ENCODE results near the gene PCSK6. TPM values are rescaled to one million over a fixed set of nuclear protein-coding genes. Genes with fewer than 3 reads are reported as not detected.
A peak's percentile ranks its signal among the peaks of the same experiment; 100 is the strongest.

PCSK6 gene
- total and polyA plus RNA-seq, 5 experiments from 2014 or later: 0.04 to 6.7 (median 1.3) TPM

- ATAC-seq (no peak), DNase-seq (no peak)
- Mint-ChIP-seq H3K4me3 (peak overlapping the region in 1 of 10 donors; percentile 62), H3K9me3 (peaks cover 0 to 2% (median 0%) of the 10 kb centered on the region in 9 donors), H3K27me3 (peaks cover 4 to 40% (median 23%) of the 10 kb centered on the region in 5 donors), H3K27ac (peak overlapping the region in 3 of 10 donors; percentile 37 to 87 (median 74)), H3K36me3 (no peaks in the 10 kb centered on the region), H3K4me1 (peaks cover 0 to 45% (median 13%) of the 10 kb centered on the region in 4 donors)
- POLR2A ChIA-PET: no interaction called here
These were observed 91.3 kb downstream of the PCSK6 start for GRCh38 chr15:101398247-101398646.

DNA sequence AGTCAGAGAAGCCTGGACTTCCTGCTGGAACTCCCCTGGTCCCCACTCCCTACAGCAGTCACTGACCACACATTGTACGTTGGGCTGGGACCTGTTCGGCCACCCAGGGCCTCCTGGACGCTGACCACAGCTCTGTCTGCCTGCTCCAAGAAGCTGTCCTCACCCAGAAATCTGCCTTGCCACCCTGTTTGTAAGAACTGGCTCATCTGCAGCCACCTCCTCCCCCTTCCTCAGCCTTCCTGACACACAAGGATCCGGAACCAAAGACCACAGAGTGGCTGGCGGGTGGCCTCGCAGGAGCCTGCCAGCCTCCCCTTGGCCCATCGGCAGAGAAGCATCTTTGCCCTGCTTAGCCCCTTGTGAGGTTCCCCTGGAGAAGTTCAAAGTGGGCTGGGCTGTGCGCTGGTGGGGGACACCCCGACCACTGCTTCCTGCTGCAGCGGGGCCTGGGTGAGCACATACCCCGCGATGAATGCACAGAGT, 91.9 kb downstream of the PCSK6 start:
- H3K27ac Mint-ChIP-seq: peak overlapping the region in 7 of 10 donors; percentile 25 to 87 (median 62)
- POLR2A ChIA-PET: interaction anchor here (0.6 to 1.2 kb wide), 3 partner anchors 21 to 36 kb away, joined by 3 to 4 read pairs (median 4); no protein-coding TSS in a partner anchor
- peaks cover 0 to 2% (median 0%) of the 10 kb centered on the region in 9 donors for H3K9me3 Mint-ChIP-seq
- H3K4me3 Mint-ChIP-seq: peak overlapping the region in 7 of 10 donors; percentile 11 to 73 (median 60)
- ATAC-seq (peak; percentile 33 to 61), DNase-seq (no peak)
- H3K4me1 Mint-ChIP-seq: peaks cover 0 to 52% (median 16%) of the 10 kb centered on the region in 4 donors
- H3K36me3 Mint-ChIP-seq: no peaks in the 10 kb centered on the region
- peaks cover 4 to 40% (median 23%) of the 10 kb centered on the region in 5 donors for H3K27me3 Mint-ChIP-seq

DNA sequence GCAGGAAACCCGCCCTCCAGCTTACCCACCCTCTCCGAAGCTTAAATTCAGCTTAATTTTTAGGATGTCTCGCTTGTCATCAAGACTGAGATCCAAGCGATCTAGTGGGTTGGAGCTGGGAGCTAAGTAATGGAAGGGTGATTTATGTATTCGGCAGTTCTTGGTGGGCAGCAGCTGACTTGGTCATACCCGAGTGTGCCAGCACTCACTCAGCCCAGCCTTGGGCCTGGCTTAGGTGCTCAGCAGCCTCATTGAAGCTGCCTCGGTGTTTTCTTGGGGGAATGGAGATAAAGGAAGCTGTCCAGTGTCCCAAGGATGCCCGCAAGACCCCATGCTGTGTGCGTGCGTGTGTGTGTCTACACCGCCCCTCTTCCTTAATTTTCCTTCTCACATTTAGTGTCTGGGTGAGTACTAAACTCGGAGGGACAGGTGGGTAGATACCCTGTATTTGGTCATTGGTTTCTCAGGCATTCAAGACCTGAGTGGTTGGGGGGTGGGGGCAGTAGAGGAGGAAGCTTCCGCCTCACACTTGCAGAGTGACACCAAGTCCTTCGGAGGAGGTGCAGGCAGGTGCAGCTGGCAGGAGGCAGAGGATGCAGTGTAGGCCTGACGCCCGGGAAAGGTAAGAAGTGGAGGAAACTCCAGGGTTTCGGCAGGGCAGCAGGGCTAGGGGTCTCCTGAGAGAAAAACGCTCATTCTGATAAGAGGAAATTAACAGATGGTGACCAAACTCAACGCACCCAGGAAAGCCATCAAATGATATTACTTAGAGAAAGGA, 92.8 kb downstream of the PCSK6 start:
- peaks cover 0 to 2% (median 0%) of the 10 kb centered on the region in 9 donors for H3K9me3 Mint-ChIP-seq
- H3K4me3 Mint-ChIP-seq: peak overlapping the region in 4 of 10 donors; percentile 1 to 73 (median 66)
- peaks cover 4 to 40% (median 23%) of the 10 kb centered on the region in 5 donors for H3K27me3 Mint-ChIP-seq
- peaks cover 0 to 59% (median 20%) of the 10 kb centered on the region in 4 donors for H3K4me1 Mint-ChIP-seq
- POLR2A ChIA-PET: interaction anchor here (0.6 to 1.2 kb wide), 3 partner anchors 20 to 327 kb away, joined by 3 to 4 read pairs (median 4); no protein-coding TSS in a partner anchor
- peak overlapping the region in 2 of 10 donors; percentile 25 to 74 for H3K27ac Mint-ChIP-seq
- DNase-seq: no peak
- H3K36me3 Mint-ChIP-seq: no peaks in the 10 kb centered on the region
- ATAC-seq: no peak

DNA sequence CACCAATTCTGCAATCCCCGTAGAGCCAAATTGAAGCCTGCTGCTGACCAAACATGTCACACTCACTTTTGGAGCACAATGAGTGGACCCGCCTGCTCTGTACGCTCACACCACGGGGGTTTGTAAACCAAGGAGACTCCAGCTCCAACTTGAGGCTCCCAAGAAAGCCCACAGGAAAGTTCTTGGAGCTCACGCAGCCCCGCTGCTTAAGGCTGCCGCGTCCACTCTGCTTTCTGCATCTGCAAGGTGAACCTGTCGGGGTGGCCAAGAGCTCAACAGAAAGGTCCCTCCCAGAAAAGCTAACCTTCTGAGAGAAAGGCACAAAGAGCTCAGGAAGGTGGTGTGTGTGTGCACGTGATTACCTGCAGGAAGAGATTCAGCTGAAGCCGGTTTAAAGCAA, 94.9 kb downstream of the PCSK6 start:
- Mint-ChIP-seq H3K4me1 (peaks cover 0 to 71% (median 22%) of the 10 kb centered on the region in 4 donors), H3K9me3 (no peaks in the 10 kb centered on the region), H3K27ac (peak overlapping the region in 3 of 10 donors; percentile 39 to 70 (median 65)), H3K27me3 (peaks cover 4 to 32% (median 17%) of the 10 kb centered on the region in 5 donors), H3K36me3 (no peaks in the 10 kb centered on the region), H3K4me3 (peak overlapping the region in 2 of 10 donors; percentile 50 to 64)
- ATAC-seq: no peak
- POLR2A ChIA-PET: interaction anchor here (0.7 kb wide), 1 partner anchor 53 kb away, joined by 6 read pairs; no protein-coding TSS in a partner anchor
- DNase-seq: no peak

GRCh38 chr15:101394056-101394630, 95.4 kb downstream of the PCSK6 start:
- H3K9me3 Mint-ChIP-seq: no peaks in the 10 kb centered on the region
- H3K4me3 Mint-ChIP-seq: peak overlapping the region in 2 of 10 donors; percentile 50 to 64
- no peak for ATAC-seq
- H3K27ac Mint-ChIP-seq: peak overlapping the region in 2 of 10 donors; percentile 59 to 70
- POLR2A ChIA-PET: interaction anchor here (0.7 kb wide), 1 partner anchor 53 kb away, joined by 6 read pairs; no protein-coding TSS in a partner anchor
- peaks cover 0 to 71% (median 22%) of the 10 kb centered on the region in 4 donors for H3K4me1 Mint-ChIP-seq
- no peak for DNase-seq
- peaks cover 4 to 27% (median 17%) of the 10 kb centered on the region in 5 donors for H3K27me3 Mint-ChIP-seq
- no peaks in the 10 kb centered on the region for H3K36me3 Mint-ChIP-seq

- Mint-ChIP-seq H3K9me3 (no peaks in the 10 kb centered on the region), H3K27me3 (peaks cover 4 to 23% (median 15%) of the 10 kb centered on the region in 5 donors), H3K4me3 (peak overlapping the region in 1 of 10 donors; percentile 24), H3K36me3 (no peaks in the 10 kb centered on the region), H3K4me1 (peaks cover 0 to 73% (median 20%) of the 10 kb centered on the region in 4 donors), H3K27ac (peak overlapping the region in 2 of 10 donors; percentile 53)
- DNase-seq (no peak), ATAC-seq (no peak)
- POLR2A ChIA-PET: no interaction called here
These were observed 96.3 kb downstream of the PCSK6 start for GRCh38 chr15:101393172-101393571.

- peaks cover 0 to 65% (median 10%) of the 10 kb centered on the region in 4 donors for H3K4me1 Mint-ChIP-seq
- H3K4me3 Mint-ChIP-seq: peak overlapping the region in 2 of 10 donors; percentile 68 to 76
- no peak for DNase-seq
- H3K36me3 Mint-ChIP-seq: peaks cover 0 to 6% (median 0%) of the 10 kb centered on the region in 3 donors
- H3K27me3 Mint-ChIP-seq: peaks cover 0 to 15% (median 11%) of the 10 kb centered on the region in 5 donors
- POLR2A ChIA-PET: interaction anchor here (0.9 to 3.7 kb wide), 2 partner anchors 13 to 15 kb away, joined by 3 to 21 read pairs; no protein-coding TSS in a partner anchor
- no peaks in the 10 kb centered on the region for H3K9me3 Mint-ChIP-seq
- ATAC-seq: no peak
- peak overlapping the region in 4 of 10 donors; percentile 0 to 86 (median 20) for H3K27ac Mint-ChIP-seq
These were observed 97.4 kb downstream of the PCSK6 start for GRCh38 chr15:101391981-101392640.

GRCh38 chr15:101391431-101391830, 98.1 kb downstream of the PCSK6 start:
- H3K27me3 Mint-ChIP-seq: peaks cover 0 to 11% (median 6%) of the 10 kb centered on the region in 5 donors
- H3K36me3 Mint-ChIP-seq: peaks cover 0 to 6% (median 0%) of the 10 kb centered on the region in 3 donors
- peaks cover 0 to 58% (median 10%) of the 10 kb centered on the region in 4 donors for H3K4me1 Mint-ChIP-seq
- ATAC-seq: no peak
- peak overlapping the region in 2 of 10 donors; percentile 6 to 86 for H3K27ac Mint-ChIP-seq
- H3K9me3 Mint-ChIP-seq: no peaks in the 10 kb centered on the region
- POLR2A ChIA-PET: interaction anchor here (0.9 to 3.7 kb wide), 4 partner anchors 13 to 73 kb away, joined by 3 to 21 read pairs (median 3); no protein-coding TSS in a partner anchor
- DNase-seq: no peak
- peak overlapping the region in 2 of 10 donors; percentile 68 to 76 for H3K4me3 Mint-ChIP-seq

GRCh38 chr15:101390462-101390861, 99.0 kb downstream of the PCSK6 start:
- Mint-ChIP-seq H3K4me3 (no peak overlapping the region), H3K9me3 (no peaks in the 10 kb centered on the region), H3K4me1 (peaks cover 0 to 49% (median 9%) of the 10 kb centered on the region in 4 donors), H3K27me3 (peaks cover 0 to 7% (median 2%) of the 10 kb centered on the region in 5 donors), H3K27ac (peak overlapping the region in 2 of 10 donors; percentile 48 to 74), H3K36me3 (peaks cover 0 to 6% (median 0%) of the 10 kb centered on the region in 3 donors)
- POLR2A ChIA-PET: interaction anchor here (1.3 to 3.7 kb wide), 2 partner anchors 13 to 59 kb away, joined by 3 to 21 read pairs; no protein-coding TSS in a partner anchor
- no peak for ATAC-seq
- DNase-seq: no peak

DNA sequence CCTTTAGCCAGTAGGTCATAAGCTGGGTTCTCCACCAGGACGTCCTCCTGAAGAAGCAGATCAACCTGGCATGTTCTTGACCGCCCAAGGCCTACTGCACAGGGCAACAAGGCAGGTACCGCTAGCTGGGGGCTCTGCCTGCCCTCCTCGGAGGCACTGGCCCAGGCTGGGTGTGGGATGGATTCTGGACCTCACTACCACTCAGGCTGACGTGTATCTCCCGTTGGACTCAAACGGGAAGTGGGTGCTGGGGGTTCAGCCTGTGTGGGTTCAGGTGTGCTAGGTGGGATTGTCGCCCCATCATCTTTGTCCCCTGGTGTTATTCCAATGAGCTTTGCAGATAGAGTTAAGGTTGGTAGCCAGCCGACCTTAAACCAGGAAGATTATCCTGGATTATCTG, 99.4 kb downstream of the PCSK6 start:
- POLR2A ChIA-PET: interaction anchor here (1.3 to 3.7 kb wide), 2 partner anchors 13 to 59 kb away, joined by 3 to 21 read pairs; no protein-coding TSS in a partner anchor
- H3K36me3 Mint-ChIP-seq: peaks cover 0 to 6% (median 0%) of the 10 kb centered on the region in 3 donors
- no peak for DNase-seq
- H3K27me3 Mint-ChIP-seq: peaks cover 0 to 6% (median 2%) of the 10 kb centered on the region in 5 donors
- H3K9me3 Mint-ChIP-seq: no peaks in the 10 kb centered on the region
- no peak overlapping the region for H3K4me3 Mint-ChIP-seq
- H3K4me1 Mint-ChIP-seq: peaks cover 0 to 45% (median 9%) of the 10 kb centered on the region in 4 donors
- peak overlapping the region in 3 of 10 donors; percentile 18 to 74 (median 48) for H3K27ac Mint-ChIP-seq
- ATAC-seq: no peak

GRCh38 chr15:101389362-101389761, 100.1 kb downstream of the PCSK6 start:
- POLR2A ChIA-PET: interaction anchor here (3.7 kb wide), 1 partner anchor 12 kb away, joined by 21 read pairs; no protein-coding TSS in a partner anchor
- peaks cover 0 to 6% (median 2%) of the 10 kb centered on the region in 5 donors for H3K27me3 Mint-ChIP-seq
- peaks cover 0 to 6% (median 0%) of the 10 kb centered on the region in 3 donors for H3K36me3 Mint-ChIP-seq
- H3K27ac Mint-ChIP-seq: peak overlapping the region in 1 of 10 donors; percentile 77
- no peak overlapping the region for H3K4me3 Mint-ChIP-seq
- DNase-seq (peak in 1 of 10 donors; percentile 30), ATAC-seq (no peak)
- H3K9me3 Mint-ChIP-seq: no peaks in the 10 kb centered on the region
- H3K4me1 Mint-ChIP-seq: peaks cover 0 to 38% (median 9%) of the 10 kb centered on the region in 4 donors

All from naive thymus-derived CD8-positive, alpha-beta T cell (primary cell).